DND-41 (cell line): ENCODE results near the gene DCUN1D3.

Experiments
- ATAC-seq: fragments of 200-7000 bp; cut with Tn5 transposase; 3 replicates; pipeline ENCODE4 v1.9.1; 2021; ENCODE audit warnings: low read depth; ENCODE audit not compliant: insufficient read depth
- DNase-seq: peaks from one replicate; pipeline ENCODE4 v3.0.0-alpha.2; 2020
- H2AFZ ChIP-seq: 2 replicates; pipeline ENCODE4 v1.6.0; 2012; ENCODE audit warnings: low read depth, low read length
- H3K27ac ChIP-seq: 2 replicates; pipeline ENCODE4 v1.5.1; 2012; ENCODE audit warnings: low read length, inconsistent platforms
- H3K27me3 ChIP-seq: fragments of 200-600 bp; sonication (generic); 2 replicates; pipeline ENCODE4 v1.6.0; 2012; ENCODE audit warnings: low read length, mild to moderate bottlenecking, inconsistent platforms; ENCODE audit not compliant: insufficient read depth, poor library complexity
- H3K36me3 ChIP-seq: 2 replicates; pipeline ENCODE4 v1.5.1; 2012; ENCODE audit warnings: low read length, inconsistent platforms; ENCODE audit not compliant: insufficient read depth
- H3K4me1 ChIP-seq: 2 replicates; pipeline ENCODE4 v1.5.1; 2012; ENCODE audit warnings: mild to moderate bottlenecking, low read length; ENCODE audit not compliant: insufficient read depth
- H3K4me2 ChIP-seq: 2 replicates; pipeline ENCODE4 v1.6.0; 2012; ENCODE audit warnings: mild to moderate bottlenecking, moderate library complexity, low read length, inconsistent platforms; ENCODE audit not compliant: insufficient read depth
- H3K4me3 ChIP-seq, 2 experiments: fragments of 200-600 bp in 1 of 2; shearing (Covaris generic) in 1 of 2; 2 replicates each; pipeline ENCODE4 v1.5.1; 2012 to 2016; ENCODE audit warnings: inconsistent platforms in 2 of 2, low read length in 2 of 2, mild to moderate bottlenecking in 2 of 2, low read depth in 1 of 2, moderate library complexity in 1 of 2
- H3K79me2 ChIP-seq: 2 replicates; pipeline ENCODE4 v1.6.0; 2012; ENCODE audit warnings: low read length, inconsistent platforms; ENCODE audit not compliant: insufficient read depth
- H3K9ac ChIP-seq: 2 replicates; pipeline ENCODE4 v1.6.0; 2012; ENCODE audit warnings: low read depth, mild to moderate bottlenecking, inconsistent platforms, low read length, moderate library complexity
- H3K9me3 ChIP-seq: 2 replicates; pipeline ENCODE4 v1.5.1; 2012; ENCODE audit warnings: low read length, moderate library complexity, mild to moderate bottlenecking, inconsistent platforms; ENCODE audit not compliant: insufficient read depth, severe bottlenecking
- H4K20me1 ChIP-seq: 2 replicates; pipeline ENCODE4 v1.6.0; 2012; ENCODE audit warnings: low read length; ENCODE audit not compliant: insufficient read depth
- CTCF ChIP-seq: IDR thresholded peaks from 2 replicates; pipeline ENCODE4 v1.5.1; 2012; ENCODE audit warnings: borderline replicate concordance, low read length, moderate library complexity, mild to moderate bottlenecking; ENCODE audit not compliant: poor library complexity, severe bottlenecking; ENCODE audit errors: extremely low read depth
- EZH2 ChIP-seq: IDR thresholded peaks from 3 replicates; pipeline ENCODE4 v1.6.1; 2012; ENCODE audit warnings: borderline replicate concordance, low read depth, mild to moderate bottlenecking, moderate library complexity, low read length, inconsistent platforms; ENCODE audit not compliant: severe bottlenecking

DCUN1D3 gene

GRCh38 chr16:20938426-20938825, 38.3 kb upstream of the DCUN1D3 start:
- ATAC-seq = no peak
- TF ChIP-seq EZH2 = no peak
- no peak for TF ChIP-seq CTCF
- H3K4me3 ChIP-seq = no peak overlapping the region
- H3K9me3 ChIP-seq = no peaks in the 10 kb centered on the region
- no peak overlapping the region for H3K9ac ChIP-seq
- no peak for DNase-seq
- H3K4me2 ChIP-seq = no peak overlapping the region
- H3K36me3 ChIP-seq = no peaks in the 10 kb centered on the region
- H2AFZ ChIP-seq = no peak overlapping the region
- H3K79me2 ChIP-seq = no peaks in the 10 kb centered on the region
- no peaks in the 10 kb centered on the region for H4K20me1 ChIP-seq
- no peaks in the 10 kb centered on the region for H3K4me1 ChIP-seq
- H3K27me3 ChIP-seq = no peaks in the 10 kb centered on the region
- H3K27ac ChIP-seq = no peak overlapping the region

- no peak for ATAC-seq
- no peak for TF ChIP-seq EZH2
- no peak for TF ChIP-seq CTCF
- no peak overlapping the region for H3K4me3 ChIP-seq
- H3K36me3 ChIP-seq = no peaks in the 10 kb centered on the region
- H3K9me3 ChIP-seq = no peaks in the 10 kb centered on the region
- H3K27ac ChIP-seq = no peak overlapping the region
- no peaks in the 10 kb centered on the region for H4K20me1 ChIP-seq
- H3K9ac ChIP-seq = no peak overlapping the region
- no peak overlapping the region for H2AFZ ChIP-seq
- H3K4me1 ChIP-seq = no peaks in the 10 kb centered on the region
- no peaks in the 10 kb centered on the region for H3K79me2 ChIP-seq
- no peak overlapping the region for H3K4me2 ChIP-seq
- H3K27me3 ChIP-seq = no peaks in the 10 kb centered on the region
- DNase-seq = no peak
Measured at GRCh38 chr16:20937736-20938135, 37.6 kb upstream of the DCUN1D3 start.

GRCh38 chr16:20933589-20933988, 33.4 kb upstream of the DCUN1D3 start:
- Histone ChIP-seq H3K27me3 (no peaks in the 10 kb centered on the region), H3K9ac (no peak overlapping the region), H4K20me1 (no peaks in the 10 kb centered on the region), H3K4me3 (no peak overlapping the region), H2AFZ (no peak overlapping the region), H3K79me2 (no peaks in the 10 kb centered on the region), H3K27ac (no peak overlapping the region), H3K4me2 (no peak overlapping the region), H3K9me3 (no peaks in the 10 kb centered on the region), H3K4me1 (no peaks in the 10 kb centered on the region), H3K36me3 (no peaks in the 10 kb centered on the region)
- no peak for ATAC-seq
- no peak for DNase-seq
- no peak for TF ChIP-seq EZH2

- Histone ChIP-seq H3K36me3 (no peaks in the 10 kb centered on the region), H3K4me1 (no peaks in the 10 kb centered on the region), H4K20me1 (no peaks in the 10 kb centered on the region), H3K27ac (no peak overlapping the region), H3K9me3 (no peaks in the 10 kb centered on the region), H3K9ac (no peak overlapping the region), H3K4me3 (no peak overlapping the region), H2AFZ (no peak overlapping the region), H3K27me3 (no peaks in the 10 kb centered on the region), H3K79me2 (no peaks in the 10 kb centered on the region), H3K4me2 (no peak overlapping the region)
- DNase-seq (no peak), ATAC-seq (no peak)
- TF ChIP-seq CTCF (no peak), EZH2 (no peak)
Measured at GRCh38 chr16:20931066-20931600, 31.0 kb upstream of the DCUN1D3 start.
